Endothelial cell of umbilical vein (primary cell): Measurements from ENCODE around the gene MRPL14.

Experiments used
- EZH2 ChIP-seq: IDR thresholded peaks from 2 replicates; pipeline ENCODE4 v1.6.1; 2012; ENCODE audit warnings: borderline replicate concordance, low read depth, mild to moderate bottlenecking, moderate library complexity, low read length, inconsistent platforms; ENCODE audit not compliant: severe bottlenecking
- POLR2A ChIP-seq: IDR thresholded peaks from 2 replicates; pipeline ENCODE4 v1.6.1; 2012; ENCODE audit warnings: low read depth, mild to moderate bottlenecking, control low read depth, low read length
- TF ChIP-seq, protein P1 (sequence below), 2 donors: IDR thresholded peaks; 1 replicate in 1 of 2; 2 replicates in 1 of 2; pipeline ENCODE4 v1.5.1; 2011; ENCODE audit warnings: low read length in 2 of 2, mild to moderate bottlenecking in 2 of 2, moderate library complexity in 2 of 2, control low read depth in 1 of 2, inconsistent platforms in 1 of 2, low read depth in 1 of 2; ENCODE audit not compliant: insufficient read depth in 1 of 2; ENCODE audit errors: extremely low read depth in 1 of 2
- TF ChIP-seq, protein P2 (sequence below): IDR thresholded peaks from 2 replicates; pipeline ENCODE4 v1.6.1; 2011; ENCODE audit not compliant: insufficient read depth, insufficient read length

DNA sequence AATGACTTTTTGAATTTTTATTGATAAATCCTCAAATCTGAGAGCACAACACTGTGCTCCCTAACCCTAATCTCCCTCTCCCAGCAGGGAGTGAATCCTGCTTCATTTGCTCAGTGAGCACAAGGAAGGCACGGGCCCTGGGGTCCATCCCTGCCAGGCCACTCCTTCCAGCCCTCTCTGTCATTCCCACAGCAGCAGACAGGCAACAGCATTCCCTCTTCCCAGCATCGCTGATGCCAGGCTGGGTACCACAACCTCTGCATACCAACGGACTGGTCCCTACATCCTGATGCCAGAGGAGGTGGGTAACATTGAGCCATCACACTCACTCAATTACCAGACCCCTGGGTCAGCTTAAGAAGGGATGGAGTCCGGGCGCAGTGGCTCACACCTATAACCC, 34.2 kb downstream of the MRPL14 start:
- TF ChIP-seq, protein P1, sequence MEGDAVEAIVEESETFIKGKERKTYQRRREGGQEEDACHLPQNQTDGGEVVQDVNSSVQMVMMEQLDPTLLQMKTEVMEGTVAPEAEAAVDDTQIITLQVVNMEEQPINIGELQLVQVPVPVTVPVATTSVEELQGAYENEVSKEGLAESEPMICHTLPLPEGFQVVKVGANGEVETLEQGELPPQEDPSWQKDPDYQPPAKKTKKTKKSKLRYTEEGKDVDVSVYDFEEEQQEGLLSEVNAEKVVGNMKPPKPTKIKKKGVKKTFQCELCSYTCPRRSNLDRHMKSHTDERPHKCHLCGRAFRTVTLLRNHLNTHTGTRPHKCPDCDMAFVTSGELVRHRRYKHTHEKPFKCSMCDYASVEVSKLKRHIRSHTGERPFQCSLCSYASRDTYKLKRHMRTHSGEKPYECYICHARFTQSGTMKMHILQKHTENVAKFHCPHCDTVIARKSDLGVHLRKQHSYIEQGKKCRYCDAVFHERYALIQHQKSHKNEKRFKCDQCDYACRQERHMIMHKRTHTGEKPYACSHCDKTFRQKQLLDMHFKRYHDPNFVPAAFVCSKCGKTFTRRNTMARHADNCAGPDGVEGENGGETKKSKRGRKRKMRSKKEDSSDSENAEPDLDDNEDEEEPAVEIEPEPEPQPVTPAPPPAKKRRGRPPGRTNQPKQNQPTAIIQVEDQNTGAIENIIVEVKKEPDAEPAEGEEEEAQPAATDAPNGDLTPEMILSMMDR (IDR thresholded peaks at IDR 0.05; ENCODE audit: extremely low read depth in 1 of 2, insufficient read depth in 1 of 2, low read depth in 1 of 2, low read length in 2 of 2): no peak
- TF ChIP-seq, protein P2, sequence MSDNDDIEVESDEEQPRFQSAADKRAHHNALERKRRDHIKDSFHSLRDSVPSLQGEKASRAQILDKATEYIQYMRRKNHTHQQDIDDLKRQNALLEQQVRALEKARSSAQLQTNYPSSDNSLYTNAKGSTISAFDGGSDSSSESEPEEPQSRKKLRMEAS: no peak
- TF ChIP-seq EZH2 (no peak), POLR2A (no peak)
